HEK293 (cell line): Measurements from ENCODE around the gene CHMP5.

Experiments used
- MYNN ChIP-seq: fragments of 450-650 bp; formaldehyde crosslinking; IDR thresholded peaks from 2 replicates; pipeline ENCODE4 v1.5.1; 2016; ENCODE audit warnings: missing biosample characterization, missing genetic modification characterization, borderline replicate concordance
- ZNF398 ChIP-seq: fragments of 450-650 bp; formaldehyde crosslinking; IDR thresholded peaks from 2 replicates; pipeline ENCODE4 v1.5.1; 2017; ENCODE audit warnings: missing biosample characterization, missing genetic modification characterization
- ZNF449 ChIP-seq: fragments of 450-650 bp; formaldehyde crosslinking; IDR thresholded peaks from 2 replicates; pipeline ENCODE4 v1.5.1; 2017; ENCODE audit warnings: missing biosample characterization, mild to moderate bottlenecking, missing genetic modification characterization, moderate library complexity
- ZSCAN16 ChIP-seq: fragments of 450-650 bp; formaldehyde crosslinking; IDR thresholded peaks from 2 replicates; pipeline ENCODE4 v1.5.1; 2016; ENCODE audit warnings: missing biosample characterization, missing genetic modification characterization
- ZSCAN5A ChIP-seq: fragments of 450-650 bp; formaldehyde crosslinking; IDR thresholded peaks from 2 replicates; pipeline ENCODE4 v1.5.1; 2016; ENCODE audit warnings: missing biosample characterization, missing genetic modification characterization
- TF ChIP-seq, protein P1 (sequence below): fragments of 450-650 bp; formaldehyde crosslinking; IDR thresholded peaks from 2 replicates; pipeline ENCODE4 v1.5.1; 2016; ENCODE audit warnings: missing biosample characterization, missing genetic modification characterization
- TF ChIP-seq, protein P2 (sequence below): fragments of 450-650 bp; formaldehyde crosslinking; IDR thresholded peaks from 2 replicates; pipeline ENCODE4 v1.5.0; 2017; ENCODE audit warnings: missing biosample characterization, missing genetic modification characterization, borderline replicate concordance

DNA sequence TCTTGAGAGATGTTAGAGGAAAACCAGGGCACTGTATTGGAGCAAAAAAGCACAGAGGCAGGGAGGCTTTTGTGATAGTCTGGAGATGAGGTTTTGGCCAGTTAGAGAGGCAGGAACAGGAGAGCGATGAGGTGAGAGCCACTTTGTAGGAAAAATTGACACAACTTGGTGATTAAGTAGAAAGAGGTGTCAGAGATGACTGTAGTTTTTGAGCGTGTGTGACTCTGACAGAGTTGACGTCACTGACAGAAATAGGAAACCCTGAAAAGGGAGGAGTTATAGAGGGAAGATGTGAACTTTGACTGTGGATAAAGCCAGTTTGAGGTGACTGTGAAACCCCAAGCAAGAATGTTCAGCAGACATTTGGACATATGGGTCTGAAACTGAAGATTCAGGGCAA lies 41.2 kb downstream of the CHMP5 start:
- TF ChIP-seq, protein P1, sequence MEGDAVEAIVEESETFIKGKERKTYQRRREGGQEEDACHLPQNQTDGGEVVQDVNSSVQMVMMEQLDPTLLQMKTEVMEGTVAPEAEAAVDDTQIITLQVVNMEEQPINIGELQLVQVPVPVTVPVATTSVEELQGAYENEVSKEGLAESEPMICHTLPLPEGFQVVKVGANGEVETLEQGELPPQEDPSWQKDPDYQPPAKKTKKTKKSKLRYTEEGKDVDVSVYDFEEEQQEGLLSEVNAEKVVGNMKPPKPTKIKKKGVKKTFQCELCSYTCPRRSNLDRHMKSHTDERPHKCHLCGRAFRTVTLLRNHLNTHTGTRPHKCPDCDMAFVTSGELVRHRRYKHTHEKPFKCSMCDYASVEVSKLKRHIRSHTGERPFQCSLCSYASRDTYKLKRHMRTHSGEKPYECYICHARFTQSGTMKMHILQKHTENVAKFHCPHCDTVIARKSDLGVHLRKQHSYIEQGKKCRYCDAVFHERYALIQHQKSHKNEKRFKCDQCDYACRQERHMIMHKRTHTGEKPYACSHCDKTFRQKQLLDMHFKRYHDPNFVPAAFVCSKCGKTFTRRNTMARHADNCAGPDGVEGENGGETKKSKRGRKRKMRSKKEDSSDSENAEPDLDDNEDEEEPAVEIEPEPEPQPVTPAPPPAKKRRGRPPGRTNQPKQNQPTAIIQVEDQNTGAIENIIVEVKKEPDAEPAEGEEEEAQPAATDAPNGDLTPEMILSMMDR (tag by site-specific recombination) = no peak
- TF ChIP-seq ZNF449 (tag by site-specific recombination) (no peak), ZNF398 (tag by site-specific recombination) (no peak), ZSCAN16 (tag by site-specific recombination) (no peak), ZSCAN5A (tag by site-specific recombination) (no peak), MYNN (tag by site-specific recombination) (no peak)
- TF ChIP-seq, protein P2, sequence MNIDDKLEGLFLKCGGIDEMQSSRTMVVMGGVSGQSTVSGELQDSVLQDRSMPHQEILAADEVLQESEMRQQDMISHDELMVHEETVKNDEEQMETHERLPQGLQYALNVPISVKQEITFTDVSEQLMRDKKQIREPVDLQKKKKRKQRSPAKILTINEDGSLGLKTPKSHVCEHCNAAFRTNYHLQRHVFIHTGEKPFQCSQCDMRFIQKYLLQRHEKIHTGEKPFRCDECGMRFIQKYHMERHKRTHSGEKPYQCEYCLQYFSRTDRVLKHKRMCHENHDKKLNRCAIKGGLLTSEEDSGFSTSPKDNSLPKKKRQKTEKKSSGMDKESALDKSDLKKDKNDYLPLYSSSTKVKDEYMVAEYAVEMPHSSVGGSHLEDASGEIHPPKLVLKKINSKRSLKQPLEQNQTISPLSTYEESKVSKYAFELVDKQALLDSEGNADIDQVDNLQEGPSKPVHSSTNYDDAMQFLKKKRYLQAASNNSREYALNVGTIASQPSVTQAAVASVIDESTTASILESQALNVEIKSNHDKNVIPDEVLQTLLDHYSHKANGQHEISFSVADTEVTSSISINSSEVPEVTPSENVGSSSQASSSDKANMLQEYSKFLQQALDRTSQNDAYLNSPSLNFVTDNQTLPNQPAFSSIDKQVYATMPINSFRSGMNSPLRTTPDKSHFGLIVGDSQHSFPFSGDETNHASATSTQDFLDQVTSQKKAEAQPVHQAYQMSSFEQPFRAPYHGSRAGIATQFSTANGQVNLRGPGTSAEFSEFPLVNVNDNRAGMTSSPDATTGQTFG (tag by site-specific recombination) = no peak
